ENCODE data around the gene SHANK3.

Gene SHANK3

DNA sequence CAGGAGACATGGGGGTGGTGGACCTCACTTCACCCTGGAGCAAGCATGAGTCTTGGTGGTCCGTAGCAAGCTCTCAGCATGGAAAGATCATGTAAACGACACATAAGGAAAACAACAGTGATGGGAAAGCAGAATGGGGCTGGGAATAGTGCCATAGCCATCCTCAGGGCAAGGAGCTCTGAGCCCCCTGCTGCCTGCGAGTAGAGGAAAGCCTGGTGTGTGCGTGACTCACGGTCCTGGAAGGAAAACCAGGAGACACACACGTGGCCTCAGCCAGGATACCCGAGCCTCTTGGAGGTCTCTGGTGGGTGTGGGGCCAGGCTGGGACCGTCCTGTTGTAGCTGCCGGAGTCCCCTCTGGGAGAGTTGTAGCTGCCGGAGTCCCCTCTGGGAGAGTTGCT lies 12.4 kb downstream of the SHANK3 start:
- no peak overlapping the region for H3K27ac ChIP-seq
- TF ChIP-seq, protein P1, sequence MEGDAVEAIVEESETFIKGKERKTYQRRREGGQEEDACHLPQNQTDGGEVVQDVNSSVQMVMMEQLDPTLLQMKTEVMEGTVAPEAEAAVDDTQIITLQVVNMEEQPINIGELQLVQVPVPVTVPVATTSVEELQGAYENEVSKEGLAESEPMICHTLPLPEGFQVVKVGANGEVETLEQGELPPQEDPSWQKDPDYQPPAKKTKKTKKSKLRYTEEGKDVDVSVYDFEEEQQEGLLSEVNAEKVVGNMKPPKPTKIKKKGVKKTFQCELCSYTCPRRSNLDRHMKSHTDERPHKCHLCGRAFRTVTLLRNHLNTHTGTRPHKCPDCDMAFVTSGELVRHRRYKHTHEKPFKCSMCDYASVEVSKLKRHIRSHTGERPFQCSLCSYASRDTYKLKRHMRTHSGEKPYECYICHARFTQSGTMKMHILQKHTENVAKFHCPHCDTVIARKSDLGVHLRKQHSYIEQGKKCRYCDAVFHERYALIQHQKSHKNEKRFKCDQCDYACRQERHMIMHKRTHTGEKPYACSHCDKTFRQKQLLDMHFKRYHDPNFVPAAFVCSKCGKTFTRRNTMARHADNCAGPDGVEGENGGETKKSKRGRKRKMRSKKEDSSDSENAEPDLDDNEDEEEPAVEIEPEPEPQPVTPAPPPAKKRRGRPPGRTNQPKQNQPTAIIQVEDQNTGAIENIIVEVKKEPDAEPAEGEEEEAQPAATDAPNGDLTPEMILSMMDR (conservative IDR thresholded peaks at IDR 0.05), result no peak
- no peak for TF ChIP-seq ZFX (IDR thresholded peaks at IDR 0.05)

DNA sequence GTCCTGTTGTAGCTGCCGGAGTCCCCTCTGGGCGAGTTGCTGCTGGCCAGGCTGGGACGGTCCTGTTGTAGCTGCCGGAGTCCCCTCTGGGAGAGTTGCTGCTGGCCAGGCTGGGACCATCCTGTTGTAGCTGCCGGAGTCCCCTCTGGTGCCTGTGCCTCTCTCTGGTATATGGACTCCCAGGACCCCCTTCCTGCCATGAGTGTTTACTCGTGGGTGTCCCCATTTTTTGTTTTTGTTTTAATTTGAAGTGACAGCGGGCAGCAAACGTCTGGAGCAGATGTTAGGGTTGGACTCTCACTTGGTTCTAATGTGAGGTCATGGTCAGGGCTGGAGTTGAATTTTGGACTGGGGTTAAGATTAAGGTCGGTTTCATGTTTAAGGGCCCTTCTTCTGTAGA lies 14.2 kb downstream of the SHANK3 start:
- no peak overlapping the region for H3K27ac ChIP-seq
- TF ChIP-seq ZFX (IDR thresholded peaks at IDR 0.05), result no peak
- TF ChIP-seq, protein P1 (conservative IDR thresholded peaks at IDR 0.05), result no peak

DNA sequence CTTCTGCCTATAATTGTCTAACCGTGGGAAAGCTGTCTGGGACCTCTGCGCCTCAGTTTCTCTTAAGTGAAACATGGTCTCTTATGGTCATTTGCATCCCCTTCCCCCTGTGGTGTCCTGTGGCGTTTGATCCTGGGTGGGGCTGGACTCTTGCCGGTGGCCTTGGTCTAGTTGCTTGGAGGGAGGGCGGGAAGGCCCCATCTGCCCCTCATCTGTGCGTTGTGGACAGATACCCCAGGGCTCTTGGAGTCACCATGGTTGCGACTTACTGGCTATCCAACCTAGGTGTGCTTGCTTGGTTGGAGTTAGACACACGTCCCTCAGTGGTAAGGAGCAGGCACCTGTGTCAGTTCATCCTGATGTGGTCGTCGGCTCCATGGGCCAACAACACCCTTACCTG lies 15.2 kb downstream of the SHANK3 start:
- TF ChIP-seq ZFX (IDR thresholded peaks at IDR 0.05), result no peak
- TF ChIP-seq, protein P1 (conservative IDR thresholded peaks at IDR 0.05), result no peak

DNA sequence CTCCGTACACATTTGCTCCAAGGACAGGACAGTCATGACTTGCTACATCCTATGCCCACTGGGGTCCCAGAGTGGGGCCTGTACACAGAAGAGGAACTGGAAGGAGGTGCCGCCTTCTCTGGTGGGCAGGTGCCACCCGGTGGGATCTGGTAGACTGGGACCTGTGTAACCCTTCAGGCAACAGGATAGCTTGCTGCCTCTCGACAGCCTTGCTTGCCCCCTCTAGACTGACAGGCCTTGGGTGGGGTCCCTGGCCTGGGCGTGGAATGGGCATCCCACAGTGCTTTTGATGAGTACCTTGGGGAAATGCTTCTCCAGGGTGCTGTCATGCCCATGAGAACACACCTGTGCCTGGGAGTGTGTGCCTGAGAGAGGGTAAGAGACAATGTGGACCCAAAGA lies 15.8 kb downstream of the SHANK3 start:
- no peak overlapping the region for H3K27ac ChIP-seq
- no peak for TF ChIP-seq ZFX (IDR thresholded peaks at IDR 0.05)
- TF ChIP-seq, protein P1 (conservative IDR thresholded peaks at IDR 0.05), result no peak

More for the DNA sequence above, 15.2 kb downstream of the SHANK3 start:
- no peak overlapping the region for H3K27ac ChIP-seq

DNA sequence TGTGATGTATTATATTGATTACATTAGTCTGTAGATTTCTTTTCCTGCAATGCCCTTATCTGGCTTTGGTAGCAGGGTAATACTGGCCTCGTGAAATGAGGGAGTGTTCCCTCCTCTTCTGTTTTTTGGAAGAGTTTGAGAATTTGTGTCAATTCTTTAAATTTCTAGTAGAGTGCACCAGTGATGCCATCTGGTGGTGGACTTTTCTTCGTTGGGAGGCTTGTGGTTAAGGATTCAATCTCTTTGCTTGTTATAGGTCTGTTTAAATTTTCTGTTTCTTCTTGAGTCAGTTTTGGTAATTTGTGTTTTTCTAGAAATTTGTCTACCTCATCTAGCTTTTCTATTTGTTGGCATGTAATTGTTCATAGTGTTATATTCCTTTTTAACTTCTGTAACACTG lies 18.9 kb downstream of the SHANK3 start:
- TF ChIP-seq, protein P1 (conservative IDR thresholded peaks at IDR 0.05), result peak; percentile 84
- no peak for TF ChIP-seq ZFX (IDR thresholded peaks at IDR 0.05)
- H3K27ac ChIP-seq, result no peak overlapping the region

DNA sequence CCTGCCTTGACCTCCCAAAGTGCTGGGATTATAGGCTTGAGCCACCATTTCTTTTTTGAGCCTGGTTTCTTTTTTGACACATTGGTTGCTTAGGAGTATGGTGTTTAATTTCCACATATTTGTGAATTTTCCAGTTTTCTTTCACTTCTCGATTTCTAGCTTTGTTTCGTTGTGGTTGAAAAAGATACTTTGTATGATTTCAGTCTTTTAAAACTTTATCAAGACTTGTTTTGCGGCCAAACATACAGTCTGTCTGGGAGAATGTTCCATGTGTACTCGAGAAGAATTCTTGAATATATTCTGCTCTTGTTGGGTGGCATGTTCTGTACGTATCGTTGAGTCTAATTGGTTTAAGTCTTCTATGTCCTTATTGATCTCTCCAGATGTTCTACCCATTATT lies 20.8 kb downstream of the SHANK3 start:
- no peak for TF ChIP-seq ZFX (IDR thresholded peaks at IDR 0.05)
- TF ChIP-seq, protein P1 (conservative IDR thresholded peaks at IDR 0.05), result no peak
- H3K27ac ChIP-seq, result no peak overlapping the region

DNA sequence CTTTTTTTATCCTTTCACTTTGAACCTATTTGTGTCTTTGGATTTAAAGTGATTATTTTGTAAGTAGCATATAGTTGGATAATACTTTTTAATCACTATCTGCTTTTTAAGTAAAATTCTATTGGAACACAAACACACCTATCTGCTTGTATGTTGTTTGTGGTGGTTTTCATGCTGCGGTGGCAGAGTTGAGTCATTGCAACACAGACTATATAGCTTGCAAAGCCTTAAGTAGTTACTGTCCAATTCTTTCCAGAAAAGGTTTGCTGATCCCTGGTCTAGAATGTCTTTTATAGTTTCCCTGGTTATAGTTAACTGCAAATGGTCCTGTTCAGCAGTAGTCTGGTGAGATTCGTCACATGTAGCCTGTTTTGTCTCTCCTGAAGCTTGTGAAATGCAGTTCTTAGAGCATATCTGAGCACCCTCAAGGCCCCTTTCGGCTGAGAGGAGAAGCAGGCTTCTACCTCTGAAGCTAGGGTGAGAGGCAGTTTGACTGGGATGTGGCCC lies 21.5 kb downstream of the SHANK3 start:
- TF ChIP-seq, protein P1 (conservative IDR thresholded peaks at IDR 0.05), result 0 out of 2 replicates have a peak, but pooled peaks have one; percentile 14
- no peak for TF ChIP-seq ZFX (IDR thresholded peaks at IDR 0.05)

More for the DNA sequence above, 21.5 kb downstream of the SHANK3 start:
- no peak overlapping the region for H3K27ac ChIP-seq
